HCT116 (cell line): ENCODE data around the gene PXMP4. TPM values are rescaled to one million over a fixed set of nuclear protein-coding genes. Genes with fewer than 3 reads are reported as not detected.

Source experiments
- ATAC-seq: fragments of 200-7000 bp; cut with Tn5 transposase; 2 replicates; pipeline ENCODE4 v1.9.1; 2020; ENCODE audit warnings: mild to moderate bottlenecking, moderate library complexity
- BruUV-seq: library from RNA; stranded (reverse); fragments of 400-500 nt; replicated peaks from 2 replicates; lab custom pipeline; 2021; lab: Mats Ljungman, UMichigan
- CTCF ChIA-PET: fragments of 300-600 bp; sonication (Branson Sonifier 250); formaldehyde crosslinking; loops from one replicate; lab custom pipeline; 2021; ENCODE audit warnings: antibody characterized with exemption; lab: Charles Lee
- POLR2A ChIA-PET: fragments of 300-600, 350-600 bp; sonication (Branson Sonifier 250); formaldehyde crosslinking; loops from one replicate; lab custom pipeline; 2021; ENCODE audit warnings: antibody characterized with exemption; lab: Charles Lee
- RAD21 ChIA-PET, 2 experiments: fragments of 300-600 bp; sonication (Branson Sonifier 250); formaldehyde crosslinking; loops; one replicate each; lab custom pipeline; 2023; ENCODE audit warnings: low total read pairs in 2 of 2; ENCODE audit not compliant: uncharacterized antibody in 2 of 2, unreplicated experiment in 2 of 2, low non-redundant PET in 1 of 2; lab: Charles Lee
- DNase-seq: peaks from one replicate; pipeline ENCODE4 v3.0.0-alpha.2; 2010; ENCODE audit warnings: low read depth, low spot score
- H2AFZ ChIP-seq: fragments of 200-600 bp; shearing (Covaris generic), sonication (generic); 2 replicates; pipeline ENCODE4 v1.6.1; 2017; ENCODE audit warnings: low read depth, mixed run types, mixed read lengths, antibody characterized with exemption, low read length; ENCODE audit not compliant: poor library complexity, severe bottlenecking
- H3K27ac ChIP-seq: 2 replicates; pipeline ENCODE4 v1.5.1; 2012; ENCODE audit warnings: low read depth, low read length
- H3K27me3 ChIP-seq: fragments of 200-600 bp; sonication (generic); 2 replicates; pipeline ENCODE4 v1.6.1; 2016; ENCODE audit warnings: mixed run types, low read length, mixed read lengths; ENCODE audit not compliant: insufficient read depth
- H3K36me3 ChIP-seq, 2 experiments: fragments of 200-500 bp in 1 of 2; fragments of 200-600 bp in 1 of 2; sonication (Bioruptor generic) in 1 of 2; sonication (generic) in 1 of 2; 2 replicates each; pipeline versions ENCODE4 v1.5.1 to v1.6.1; 2014 to 2016; ENCODE audit warnings: low read length in 2 of 2, inconsistent platforms in 1 of 2, mixed read lengths in 1 of 2, mixed run types in 1 of 2; ENCODE audit not compliant: insufficient read depth in 2 of 2, control insufficient read depth in 1 of 2
- H3K4me1 ChIP-seq, 2 experiments: fragments of 200-600 bp in 1 of 2; sonication (generic) in 1 of 2; 2 replicates each; pipeline versions ENCODE4 v1.5.1 to v1.6.1; 2012 to 2017; ENCODE audit warnings: low read length in 2 of 2, inconsistent platforms in 1 of 2, mild to moderate bottlenecking in 1 of 2, mixed read lengths in 1 of 2, mixed run types in 1 of 2, moderate library complexity in 1 of 2; ENCODE audit not compliant: insufficient read depth in 2 of 2, control insufficient read depth in 1 of 2
- H3K4me2 ChIP-seq: fragments of 200-600 bp; sonication (generic); 2 replicates; pipeline ENCODE4 v1.6.1; 2017; ENCODE audit warnings: mixed run types, low read length, mixed read lengths
- H3K4me3 ChIP-seq, 2 experiments: fragments of 200-600 bp in 1 of 2; sonication (generic) in 1 of 2; replicated peaks in 1 of 2; 2 replicates each; pipeline ENCODE4 v1.5.1; 2011 to 2016; ENCODE audit warnings: low read length in 2 of 2, control low read depth in 1 of 2, low read depth in 1 of 2, mild to moderate bottlenecking in 1 of 2, mixed read lengths in 1 of 2, mixed run types in 1 of 2
- H3K79me2 ChIP-seq: fragments of 200-600 bp; sonication (generic); 2 replicates; pipeline ENCODE4 v1.6.1; 2017; ENCODE audit warnings: mild to moderate bottlenecking, mixed run types, low read length, moderate library complexity, mixed read lengths; ENCODE audit not compliant: insufficient read depth
- H3K9ac ChIP-seq: fragments of 200-600 bp; sonication (generic); 2 replicates; pipeline ENCODE4 v1.6.1; 2016; ENCODE audit warnings: low read length, mixed read lengths
- H3K9me2 ChIP-seq: fragments of 200-600 bp; sonication (generic), shearing (Covaris generic); 2 replicates; pipeline ENCODE4 v1.6.1; 2017; ENCODE audit warnings: mixed run types, mild to moderate bottlenecking, moderate library complexity; ENCODE audit not compliant: insufficient read depth
- H3K9me3 ChIP-seq, 2 experiments: fragments of 200-500 bp in 1 of 2; fragments of 200-600 bp in 1 of 2; sonication (Bioruptor generic) in 1 of 2; sonication (generic) in 1 of 2; 2 replicates each; pipeline ENCODE4 v1.6.1; 2014 to 2017; ENCODE audit warnings: low read length in 2 of 2, mixed read lengths in 2 of 2, inconsistent platforms in 1 of 2, low read depth in 1 of 2, mild to moderate bottlenecking in 1 of 2, mixed run types in 1 of 2, moderate library complexity in 1 of 2; ENCODE audit not compliant: control insufficient read depth in 1 of 2, insufficient read depth in 1 of 2
- H4K20me1 ChIP-seq: fragments of 200-600 bp; sonication (generic), shearing (Covaris generic); 2 replicates; pipeline ENCODE4 v1.6.1; 2017; ENCODE audit warnings: mixed run types, mild to moderate bottlenecking, moderate library complexity; ENCODE audit not compliant: insufficient read depth
- CBX3 ChIP-seq: IDR thresholded peaks from 2 replicates; pipeline ENCODE4 v1.6.1; 2012; ENCODE audit warnings: low read depth
- CEBPB ChIP-seq: IDR thresholded peaks from 2 replicates; pipeline ENCODE4 v1.6.1; 2012; ENCODE audit warnings: low read depth
- EGR1 ChIP-seq: IDR thresholded peaks from 2 replicates; pipeline ENCODE4 v1.6.1; 2012; ENCODE audit warnings: low read depth
- EZH2 ChIP-seq: fragments of 200-600 bp; sonication (generic); IDR thresholded peaks from 2 replicates; pipeline ENCODE4 v1.6.1; 2017; ENCODE audit warnings: antibody characterized with exemption, mixed run types
- POLR2AphosphoS5 ChIP-seq: IDR thresholded peaks from 2 replicates; pipeline ENCODE4 v1.6.1; 2011; ENCODE audit warnings: mild to moderate bottlenecking, low read depth, low read length, moderate library complexity
- RAD21 ChIP-seq: IDR thresholded peaks from 2 replicates; pipeline ENCODE4 v1.6.1; 2012; ENCODE audit warnings: low read depth, mild to moderate bottlenecking
- SIN3A ChIP-seq: IDR thresholded peaks from 2 replicates; pipeline ENCODE4 v1.6.1; 2012; ENCODE audit warnings: low read depth
- SP1 ChIP-seq: IDR thresholded peaks from 2 replicates; pipeline ENCODE4 v1.6.1; 2012; ENCODE audit warnings: low read depth
- TCF7L2 ChIP-seq: IDR thresholded peaks from 2 replicates; pipeline ENCODE4 v1.7.0; 2011; ENCODE audit warnings: borderline replicate concordance, inconsistent platforms; ENCODE audit not compliant: insufficient read depth, insufficient read length; ENCODE audit errors: extremely low read depth
- ZNF274 ChIP-seq: fragments of 200-500 bp; sonication (Bioruptor generic); IDR thresholded peaks from 2 replicates; pipeline ENCODE4 v1.6.1; 2014; ENCODE audit warnings: mild to moderate bottlenecking, low read depth, low read length, inconsistent platforms
- intact Hi-C: fragments of 100-400 bp; cut with micrococcal nuclease; formaldehyde crosslinking; loops from 2 replicates; pipeline ENCODE4 v1.10.0; 2022
- total RNA-seq: library from RNA; stranded (reverse); gene quantifications from one replicate; pipeline ENCODE4 v1.2.1, GENCODE V29; 2021; ENCODE audit not compliant: unreplicated experiment
- TF ChIP-seq, protein P1 (sequence below): IDR thresholded peaks from 2 replicates; pipeline ENCODE4 v1.6.1; 2012
- TF ChIP-seq, protein P2 (sequence below): IDR thresholded peaks from 2 replicates; pipeline ENCODE4 v1.6.1; 2012; ENCODE audit warnings: low read depth
- TF ChIP-seq, protein P3 (sequence below), 3 experiments: fragments of 200-600 bp in 1 of 3; sonication (generic) in 1 of 3; IDR thresholded peaks in 2 of 3; conservative IDR thresholded peaks in 1 of 3; 2 replicates each; pipeline ENCODE4 v1.5.1; 2012 to 2017; ENCODE audit warnings: low read depth in 2 of 3, low read length in 2 of 3, antibody characterized with exemption in 1 of 3, borderline replicate concordance in 1 of 3, control low read depth in 1 of 3, mild to moderate bottlenecking in 1 of 3, mixed read lengths in 1 of 3, mixed run types in 1 of 3, moderate library complexity in 1 of 3; ENCODE audit not compliant: insufficient read depth in 1 of 3

Gene PXMP4
- total RNA-seq, 1 experiment from 2014 or later: 9.6 TPM

DNA sequence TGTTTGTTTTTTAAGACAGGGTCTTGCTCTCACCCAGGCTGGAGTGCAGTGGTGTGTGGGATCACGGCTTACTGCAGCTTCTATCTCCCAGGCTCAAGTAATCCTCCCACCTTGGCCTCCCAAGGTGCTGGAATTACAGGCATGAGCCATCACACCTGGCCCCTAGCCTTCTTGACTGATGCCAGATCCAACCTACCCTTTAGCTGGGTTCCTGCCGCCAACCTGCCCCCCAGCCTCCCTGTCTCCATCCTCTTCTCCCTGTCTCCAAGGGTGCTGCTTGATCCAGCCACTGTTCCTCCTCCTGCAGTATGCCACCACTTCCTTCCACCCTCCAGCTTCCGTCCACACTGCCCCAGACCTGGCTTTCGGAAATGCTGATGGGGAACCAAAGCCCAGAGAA lies 61.2 kb downstream of the PXMP4 start:
- DNase-seq (no peak), ATAC-seq (no peak)
- ChIA-PET RAD21 (no interaction called here), CTCF (no interaction called here), POLR2A (no interaction called here)
- Histone ChIP-seq H4K20me1 (no peaks in the 10 kb centered on the region), H3K36me3 (peaks cover 0 to 3% of the 10 kb centered on the region in 2 experiments; a peak in 1 of 4 replicates), H3K4me1 (peaks cover 0 to 21% of the 10 kb centered on the region in 2 experiments; a peak in 2 of 4 replicates), H3K9me3 (no peaks in the 10 kb centered on the region), H3K9me2 (no peaks in the 10 kb centered on the region), H3K27ac (no peak overlapping the region), H3K27me3 (no peaks in the 10 kb centered on the region), H3K9ac (no peak overlapping the region), H3K4me2 (no peak overlapping the region), H2AFZ (no peak overlapping the region), H3K4me3 (no peak overlapping the region), H3K79me2 (peaks cover 6% of the 10 kb centered on the region; the same call in 1 of the 2 replicates)
- intact Hi-C loops: loop anchor here (10.0 kb wide), 1 partner anchor 466 kb away; no protein-coding TSS in a partner anchor
- TF ChIP-seq, protein P1, sequence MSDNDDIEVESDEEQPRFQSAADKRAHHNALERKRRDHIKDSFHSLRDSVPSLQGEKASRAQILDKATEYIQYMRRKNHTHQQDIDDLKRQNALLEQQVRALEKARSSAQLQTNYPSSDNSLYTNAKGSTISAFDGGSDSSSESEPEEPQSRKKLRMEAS: no peak
- TF ChIP-seq EGR1 (no peak), SIN3A (no peak), RAD21 (no peak), TCF7L2 (no peak), POLR2AphosphoS5 (no peak), ZNF274 (no peak), CEBPB (no peak), CBX3 (no peak), EZH2 (no peak), SP1 (no peak)
- TF ChIP-seq, protein P2, sequence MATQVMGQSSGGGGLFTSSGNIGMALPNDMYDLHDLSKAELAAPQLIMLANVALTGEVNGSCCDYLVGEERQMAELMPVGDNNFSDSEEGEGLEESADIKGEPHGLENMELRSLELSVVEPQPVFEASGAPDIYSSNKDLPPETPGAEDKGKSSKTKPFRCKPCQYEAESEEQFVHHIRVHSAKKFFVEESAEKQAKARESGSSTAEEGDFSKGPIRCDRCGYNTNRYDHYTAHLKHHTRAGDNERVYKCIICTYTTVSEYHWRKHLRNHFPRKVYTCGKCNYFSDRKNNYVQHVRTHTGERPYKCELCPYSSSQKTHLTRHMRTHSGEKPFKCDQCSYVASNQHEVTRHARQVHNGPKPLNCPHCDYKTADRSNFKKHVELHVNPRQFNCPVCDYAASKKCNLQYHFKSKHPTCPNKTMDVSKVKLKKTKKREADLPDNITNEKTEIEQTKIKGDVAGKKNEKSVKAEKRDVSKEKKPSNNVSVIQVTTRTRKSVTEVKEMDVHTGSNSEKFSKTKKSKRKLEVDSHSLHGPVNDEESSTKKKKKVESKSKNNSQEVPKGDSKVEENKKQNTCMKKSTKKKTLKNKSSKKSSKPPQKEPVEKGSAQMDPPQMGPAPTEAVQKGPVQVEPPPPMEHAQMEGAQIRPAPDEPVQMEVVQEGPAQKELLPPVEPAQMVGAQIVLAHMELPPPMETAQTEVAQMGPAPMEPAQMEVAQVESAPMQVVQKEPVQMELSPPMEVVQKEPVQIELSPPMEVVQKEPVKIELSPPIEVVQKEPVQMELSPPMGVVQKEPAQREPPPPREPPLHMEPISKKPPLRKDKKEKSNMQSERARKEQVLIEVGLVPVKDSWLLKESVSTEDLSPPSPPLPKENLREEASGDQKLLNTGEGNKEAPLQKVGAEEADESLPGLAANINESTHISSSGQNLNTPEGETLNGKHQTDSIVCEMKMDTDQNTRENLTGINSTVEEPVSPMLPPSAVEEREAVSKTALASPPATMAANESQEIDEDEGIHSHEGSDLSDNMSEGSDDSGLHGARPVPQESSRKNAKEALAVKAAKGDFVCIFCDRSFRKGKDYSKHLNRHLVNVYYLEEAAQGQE: no peak
- TF ChIP-seq, protein P3, sequence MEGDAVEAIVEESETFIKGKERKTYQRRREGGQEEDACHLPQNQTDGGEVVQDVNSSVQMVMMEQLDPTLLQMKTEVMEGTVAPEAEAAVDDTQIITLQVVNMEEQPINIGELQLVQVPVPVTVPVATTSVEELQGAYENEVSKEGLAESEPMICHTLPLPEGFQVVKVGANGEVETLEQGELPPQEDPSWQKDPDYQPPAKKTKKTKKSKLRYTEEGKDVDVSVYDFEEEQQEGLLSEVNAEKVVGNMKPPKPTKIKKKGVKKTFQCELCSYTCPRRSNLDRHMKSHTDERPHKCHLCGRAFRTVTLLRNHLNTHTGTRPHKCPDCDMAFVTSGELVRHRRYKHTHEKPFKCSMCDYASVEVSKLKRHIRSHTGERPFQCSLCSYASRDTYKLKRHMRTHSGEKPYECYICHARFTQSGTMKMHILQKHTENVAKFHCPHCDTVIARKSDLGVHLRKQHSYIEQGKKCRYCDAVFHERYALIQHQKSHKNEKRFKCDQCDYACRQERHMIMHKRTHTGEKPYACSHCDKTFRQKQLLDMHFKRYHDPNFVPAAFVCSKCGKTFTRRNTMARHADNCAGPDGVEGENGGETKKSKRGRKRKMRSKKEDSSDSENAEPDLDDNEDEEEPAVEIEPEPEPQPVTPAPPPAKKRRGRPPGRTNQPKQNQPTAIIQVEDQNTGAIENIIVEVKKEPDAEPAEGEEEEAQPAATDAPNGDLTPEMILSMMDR (IDR thresholded peaks at IDR 0.05 in 2 of 3, conservative IDR thresholded peaks at IDR 0.05 in 1 of 3; ENCODE audit: borderline replicate concordance in 1 of 3, insufficient read depth in 1 of 3, low read depth in 2 of 3, low read length in 2 of 3): no peak
- BruUV-seq: no TSS peak
